Pancreas (tissue), 10 donors: ENCODE results near the gene IL13. TPM values are rescaled to one million over a fixed set of nuclear protein-coding genes. Genes with fewer than 3 reads are reported as not detected.

ENCODE experiments used
- ATAC-seq, 4 donors: fragments of 200-7000 bp; cut with Tn5 transposase; one replicate each; pipeline versions ENCODE4 v1.8.0 to v1.9.1; 2020; ENCODE audit warnings: mild to moderate bottlenecking in 4 of 4, moderate library complexity in 4 of 4
- DNase-seq, 6 donors: peaks; one replicate each; pipeline ENCODE4 v3.0.0-alpha.2; 2020
- FAIRE-seq: peaks from 2 replicates; lab custom pipeline; 2012; peaks lifted over from hg19 to GRCh38; lab: Jason Lieb, UNC
- H3K27ac ChIP-seq, 4 donors: fragments of 200-600 bp; sonication (generic); 1 replicate in 3 of 4; 2 replicates in 1 of 4; pipeline versions ENCODE4 v1.5.0 to v1.8.0; 2020
- H3K27me3 ChIP-seq, 4 donors: fragments of 200-600 bp; one replicate each; pipeline ENCODE4 v1.8.0; 2021
- H3K36me3 ChIP-seq, 3 donors: fragments of 200-600 bp; sonication (generic) in 1 of 3; one replicate each; pipeline versions ENCODE4 v1.5.0 to v1.8.0; 2020 to 2021
- H3K4me1 ChIP-seq, 3 donors: fragments of 200-600 bp; one replicate each; pipeline ENCODE4 v1.8.0; 2021
- H3K4me3 ChIP-seq, 4 donors: fragments of 200-600 bp; sonication (generic) in 2 of 4; one replicate each; pipeline versions ENCODE4 v1.5.0 to v1.8.0; 2020 to 2021
- H3K9me3 ChIP-seq, 4 donors: fragments of 200-600 bp; one replicate each; pipeline ENCODE4 v1.8.0; 2021
- CTCF ChIP-seq, 4 donors: fragments of 200-600 bp; sonication (generic) in 3 of 4; IDR thresholded peaks; one replicate each; pipeline versions ENCODE4 v1.5.0 to v1.8.0; 2021; ENCODE audit warnings: antibody characterized with exemption in 4 of 4
- WGBS, 2 donors: extraction: QIAGEN DNeasy Blood & Tissue Kit; methylation state at CpG; one replicate each; pipeline ENCODE4 v1.1.7; 2013; 5-methylcytosine and 5-hydroxymethylcytosine counted together
- intact Hi-C, 3 donors: fragments of 100-400 bp; cut with DNase I; formaldehyde crosslinking; loops; one replicate each; pipeline versions ENCODE4 v1.11.1 to v1.14.2; 2022
- polyA plus RNA-seq, 2 donors: library from polyadenylated mRNA; stranded (reverse); fragments of 200-250 nt; gene quantifications; one replicate each; pipeline ENCODE4 v1.2.3, GENCODE V29; 2013
- total RNA-seq, 6 donors: library from RNA; stranded (reverse); fragmentation: NEBNext Ultra II Directional in 4 of 6; extraction: Animal tissue kit (Norgen Biotek cat#: 25700) in 4 of 6; gene quantifications; one replicate each; pipeline versions ENCODE4 v1.2.1 to v1.2.4, GENCODE V29; 2021 to 2023
- donor health status: healthy with polysubstance abuse.
- donor health status: DM: no; HTN: no; CAD: no; lungs with moderate emphysema.
- donor health status: DM: no; HTN: no; CAD: no.
- donor health status: control.
- donor health status: control.
- donor health status: Bipolar disorder and iron deficiency.
- donor health status: DM: yes; HTN: yes; CAD: no.
- donor health status: DM: no; HTN: no; CAD: no.
- donor health status: DM: no; HTN: no; CAD: no.
- donor health status: DM: yes; HTN: yes; CAD: no.

Gene IL13
- total and polyA plus RNA-seq, 8 donors: 0.07 TPM; not detected in 7

DNA sequence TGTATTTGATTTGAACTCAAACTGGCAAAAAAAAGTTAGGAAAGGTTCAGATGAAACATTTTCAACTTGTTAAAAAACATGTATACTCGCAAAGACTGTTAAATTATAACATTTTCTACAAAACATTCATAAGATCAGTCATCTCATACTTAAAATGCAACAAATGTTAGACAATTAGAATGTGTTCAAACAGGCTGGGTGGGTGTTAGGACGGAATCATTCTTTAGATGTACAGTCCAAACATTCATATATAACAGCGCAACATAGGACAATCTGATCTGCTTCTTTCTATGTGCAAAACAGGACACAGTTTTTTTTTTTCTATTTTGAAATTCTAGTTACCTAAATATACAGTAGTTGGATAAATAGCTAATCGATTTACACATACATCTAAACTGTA lies 38.0 kb downstream of the IL13 start:
- H3K27ac ChIP-seq: no peak overlapping the region
- intact Hi-C loops: no loop called here
- DNase-seq: no peak
- no peak for TF ChIP-seq CTCF (IDR thresholded peaks at IDR 0.05)
- peaks cover 0 to 3% (median 0%) of the 10 kb centered on the region in 3 donors for H3K36me3 ChIP-seq
- 83 to 88% methylated on average over 4 of the region's 4 CpGs for WGBS, 2 donors
- H3K4me3 ChIP-seq: no peak overlapping the region
- no peak for ATAC-seq
- H3K4me1 ChIP-seq: no peaks in the 10 kb centered on the region
- no peak for FAIRE-seq
- H3K9me3 ChIP-seq: no peaks in the 10 kb centered on the region
- H3K27me3 ChIP-seq: no peaks in the 10 kb centered on the region

DNA sequence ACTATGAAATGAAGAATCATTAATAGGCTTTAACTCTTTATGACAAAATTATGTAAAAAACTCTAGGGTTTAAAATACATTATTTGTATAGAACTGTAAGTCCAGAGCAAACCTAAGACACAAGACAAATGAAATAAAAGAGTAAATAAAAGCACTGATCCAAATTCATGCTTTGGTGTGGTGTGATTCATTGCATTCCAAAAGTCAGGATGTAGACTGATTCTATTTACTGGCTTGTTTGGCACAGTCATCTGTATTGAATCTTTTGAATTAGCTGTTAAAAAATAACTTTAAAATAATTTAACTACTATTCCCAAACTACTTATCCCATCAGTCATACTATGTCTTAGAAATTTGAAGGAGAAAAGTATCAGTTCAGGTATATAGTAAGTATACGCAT lies 46.9 kb downstream of the IL13 start:
- DNase-seq (no peak), FAIRE-seq (no peak), ATAC-seq (peak in 1 of 4 donors; percentile 38)
- intact Hi-C loops: no loop called here
- no peak for TF ChIP-seq CTCF (IDR thresholded peaks at IDR 0.05)
- no peak overlapping the region for H3K4me3 ChIP-seq
- 70 to 74% methylated on average over 1 of the region's 1 CpG for WGBS, 2 donors
- H3K27me3 ChIP-seq: no peaks in the 10 kb centered on the region
- H3K4me1 ChIP-seq: no peaks in the 10 kb centered on the region
- no peak overlapping the region for H3K27ac ChIP-seq
- H3K36me3 ChIP-seq: peaks cover 0 to 7% (median 7%) of the 10 kb centered on the region in 3 donors
- H3K9me3 ChIP-seq: no peaks in the 10 kb centered on the region

DNA sequence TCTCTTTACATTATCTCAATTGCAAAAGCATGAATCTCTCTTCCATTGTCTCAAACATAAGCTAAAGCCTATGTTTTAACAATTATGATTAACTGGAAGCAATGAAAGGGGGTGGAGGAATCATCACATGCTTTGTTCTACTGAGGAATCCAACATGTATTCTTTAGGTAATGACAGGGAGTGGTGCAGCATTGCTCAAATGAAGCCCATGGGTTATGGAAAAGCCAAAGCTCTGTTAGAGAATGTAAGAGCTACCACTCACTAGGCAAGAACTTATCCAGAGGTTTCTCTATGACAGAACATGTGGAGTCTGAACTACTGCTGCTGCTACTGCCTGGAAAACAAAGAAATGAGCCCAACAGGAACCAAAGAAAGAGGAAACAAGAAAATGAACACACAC lies 50.7 kb downstream of the IL13 start:
- no peak for DNase-seq
- H3K9me3 ChIP-seq: no peaks in the 10 kb centered on the region
- no peaks in the 10 kb centered on the region for H3K27me3 ChIP-seq
- no peak for TF ChIP-seq CTCF (IDR thresholded peaks at IDR 0.05)
- no peak overlapping the region for H3K27ac ChIP-seq
- ATAC-seq: no peak
- no peak overlapping the region for H3K4me3 ChIP-seq
- no peak for FAIRE-seq
- H3K36me3 ChIP-seq: peaks cover 0 to 4% (median 0%) of the 10 kb centered on the region in 3 donors
- H3K4me1 ChIP-seq: no peaks in the 10 kb centered on the region
- intact Hi-C loops: no loop called here

Other genes starting within 250 kb of the IL13 start
- 10 to 100 TPM in 4 of 6 donors, 1 to 10 TPM in 2; 7.0 to 28.0 (median 11.1) TPM for gene IRF1, start 167.4 kb upstream of the IL13 start, total RNA-seq
- gene IRF1, start 167.4 kb upstream of the IL13 start, polyA plus RNA-seq: 10 to 100 TPM in 1 of 2 donors, 1 to 10 TPM in 1; 8.5 to 30.8 TPM
- not detected for gene IL5, start 114.7 kb upstream of the IL13 start, total RNA-seq
- gene IL5, start 114.7 kb upstream of the IL13 start, polyA plus RNA-seq: not detected
- 10 to 100 TPM; 11.3 to 21.1 (median 17.1) TPM for gene RAD50, start 101.2 kb upstream of the IL13 start, total RNA-seq
- 1 to 10 TPM; 5.9 to 7.8 TPM for gene RAD50, start 101.2 kb upstream of the IL13 start, polyA plus RNA-seq
- gene IL4, start 15.8 kb downstream of the IL13 start, total RNA-seq: not detected
- not detected for gene IL4, start 15.8 kb downstream of the IL13 start, polyA plus RNA-seq
- gene KIF3A, start 79.4 kb downstream of the IL13 start, total RNA-seq: 1 to 10 TPM; 2.4 to 6.3 (median 4.1) TPM
- gene KIF3A, start 79.4 kb downstream of the IL13 start, polyA plus RNA-seq: 1 to 10 TPM; 2.4 to 5.0 TPM
- 1 to 10 TPM in 4 of 6 donors, under 1 TPM in 2; 0.69 to 4.4 (median 1.3) TPM for gene CCNI2, start 89.3 kb downstream of the IL13 start, total RNA-seq
- 1 to 10 TPM in 1 of 2 donors, under 1 TPM in 1; 0.84 to 1.8 TPM for gene CCNI2, start 89.3 kb downstream of the IL13 start, polyA plus RNA-seq
- gene SEPTIN8, start 119.1 kb downstream of the IL13 start, total RNA-seq: 10 to 100 TPM; 13.1 to 32.8 (median 17.1) TPM
- gene SEPTIN8, start 119.1 kb downstream of the IL13 start, polyA plus RNA-seq: 10 to 100 TPM; 17.9 to 18.6 TPM
- gene SOWAHA, start 155.1 kb downstream of the IL13 start, total RNA-seq: 1 to 10 TPM; 1.5 to 2.8 (median 1.9) TPM
- 1 to 10 TPM; 1.4 to 5.0 TPM for gene SOWAHA, start 155.1 kb downstream of the IL13 start, polyA plus RNA-seq
- gene SHROOM1, start 172.5 kb downstream of the IL13 start, total RNA-seq: 10 to 100 TPM; 10.7 to 14.7 (median 11.6) TPM
- gene SHROOM1, start 172.5 kb downstream of the IL13 start, polyA plus RNA-seq: 10 to 100 TPM; 30.9 to 62.0 TPM
- under 1 TPM; 0.19 to 0.93 (median 0.31) TPM for gene GDF9, start 208.3 kb downstream of the IL13 start, total RNA-seq
- 1 to 10 TPM in 1 of 2 donors, under 1 TPM in 1; 0.42 to 1.1 TPM for gene GDF9, start 208.3 kb downstream of the IL13 start, polyA plus RNA-seq
- gene UQCRQ, start 208.5 kb downstream of the IL13 start, total RNA-seq: 100 to 1,000 TPM; 133 to 235 (median 189) TPM
- gene UQCRQ, start 208.5 kb downstream of the IL13 start, polyA plus RNA-seq: 100 to 1,000 TPM; 208 to 216 TPM
- 1 to 10 TPM in 3 of 6 donors, under 1 TPM in 3; 0.55 to 2.0 (median 1.1) TPM for gene LEAP2, start 215.5 kb downstream of the IL13 start, total RNA-seq
- gene LEAP2, start 215.5 kb downstream of the IL13 start, polyA plus RNA-seq: 1 to 10 TPM; 2.3 to 3.9 TPM